Measurements from ENCODE around the gene C7.
"Not testable (repeated sequence)": the region's sequence is repeated elsewhere in the genome, so short reads cannot be mapped to it uniquely, and the experiment has no call there.

Gene C7
- total RNA-seq, result 0 to 0.07 reads per million in 2 donors

DNA sequence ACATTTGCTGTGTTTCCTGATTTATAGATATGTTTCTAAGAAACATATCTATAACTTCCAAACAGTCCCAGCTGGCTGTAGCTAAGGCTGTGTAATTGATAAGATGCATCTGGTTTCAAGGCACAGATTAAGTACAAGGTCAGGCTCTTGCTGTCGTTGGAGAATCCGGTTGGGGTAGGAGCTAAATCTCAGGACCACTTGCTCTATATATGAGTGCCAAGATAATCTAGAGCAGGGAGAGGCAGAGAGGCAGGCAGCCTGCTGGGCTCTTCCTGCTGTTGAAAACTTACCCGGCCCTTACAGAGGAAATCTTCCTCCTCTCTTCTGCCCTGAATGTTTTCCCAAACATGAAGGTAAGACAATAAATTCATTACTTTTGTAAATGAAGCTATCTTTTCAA is at the start of gene C7:
C7 (plus strand) TSS at position 234 of the 400 bp plus-strand sequence; CDS start at position 348, 114 bp downstream.
- no peak for DNase-seq

DNA sequence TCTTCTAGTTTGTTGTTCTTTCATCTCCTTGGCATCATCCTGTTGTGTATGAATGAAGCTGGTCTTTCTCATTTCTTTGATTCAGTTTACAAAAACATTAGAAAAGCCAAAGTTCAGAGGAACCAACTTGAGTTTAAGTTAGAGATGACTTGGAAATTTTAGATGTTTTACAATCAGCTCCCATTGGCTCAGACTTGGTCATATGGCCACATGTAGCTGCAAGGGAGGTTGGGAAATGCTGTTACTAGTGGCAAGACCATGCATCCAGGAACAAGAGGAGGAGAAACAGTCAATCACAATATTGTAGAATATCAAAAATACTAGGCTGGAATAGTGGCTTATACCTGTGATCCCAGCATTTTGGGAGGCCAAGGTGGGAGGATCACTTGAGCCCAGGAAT is 48.6 kb upstream of the C7 start:
- no peak for DNase-seq

DNA sequence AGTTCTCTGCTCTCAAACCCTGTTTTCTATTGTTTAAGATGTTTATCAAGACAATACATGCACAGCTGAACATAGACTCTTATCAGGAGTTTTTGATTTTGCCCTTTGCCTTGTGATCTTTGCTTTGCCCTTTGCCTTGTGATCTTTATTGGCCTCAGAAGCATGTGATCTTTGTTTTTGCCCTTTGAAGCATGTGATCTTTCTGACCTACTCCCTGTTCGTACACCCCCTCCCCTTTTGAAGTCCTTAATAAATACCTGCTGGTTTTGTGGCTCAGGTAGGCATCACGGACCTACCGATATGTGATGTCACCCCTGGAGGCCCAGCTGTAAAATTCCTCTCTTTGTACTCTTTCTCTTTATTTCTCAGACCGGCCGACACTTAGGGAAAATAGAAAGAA is 44.3 kb upstream of the C7 start:
- not testable (repeated sequence) for DNase-seq

- no peak for DNase-seq
Measured at GRCh38 chr5:40866844-40867243, 42.5 kb upstream of the C7 start.

DNA sequence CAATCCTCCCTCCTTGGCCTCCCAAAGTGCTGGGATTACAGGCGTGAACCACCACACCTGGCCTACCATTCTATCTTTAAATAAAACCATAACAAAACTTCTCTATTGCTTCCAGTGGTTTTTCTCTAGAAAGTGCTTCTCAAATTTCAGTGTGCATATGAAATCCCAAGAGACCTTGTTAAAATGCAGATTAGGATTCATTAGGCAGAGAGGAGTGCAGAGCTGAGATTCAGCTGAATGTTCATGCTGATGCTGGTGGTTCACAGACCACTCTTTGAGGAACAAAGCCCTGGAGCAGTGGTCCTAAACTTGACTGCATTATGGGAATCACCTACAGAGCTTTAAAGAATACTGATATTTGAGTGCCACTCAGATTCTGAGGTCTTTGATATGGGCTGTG is 39.9 kb upstream of the C7 start:
- DNase-seq, result no peak

GRCh38 chr5:40871177-40871576 is 38.1 kb upstream of the C7 start:
- DNase-seq, result no peak

DNA sequence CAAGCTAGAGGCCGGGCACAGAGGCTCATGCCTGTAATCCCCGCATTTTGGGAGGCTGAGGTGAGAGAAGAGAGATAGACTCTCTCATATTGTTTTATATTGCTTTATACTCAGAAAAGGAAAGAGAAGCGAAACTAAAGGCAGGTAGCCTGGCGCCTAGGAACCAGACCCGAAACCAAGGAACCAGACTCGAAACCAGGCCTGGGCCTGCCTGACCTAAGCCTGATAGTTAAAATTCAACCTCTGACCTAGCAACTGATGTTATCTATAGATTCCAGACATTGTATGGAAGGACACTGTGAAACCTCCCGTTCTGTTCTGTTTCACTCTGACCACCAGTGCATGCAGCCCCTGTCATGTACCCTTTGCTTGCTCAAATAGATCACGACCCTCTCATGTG is 37.0 kb upstream of the C7 start:
- not testable (repeated sequence) for DNase-seq

DNA sequence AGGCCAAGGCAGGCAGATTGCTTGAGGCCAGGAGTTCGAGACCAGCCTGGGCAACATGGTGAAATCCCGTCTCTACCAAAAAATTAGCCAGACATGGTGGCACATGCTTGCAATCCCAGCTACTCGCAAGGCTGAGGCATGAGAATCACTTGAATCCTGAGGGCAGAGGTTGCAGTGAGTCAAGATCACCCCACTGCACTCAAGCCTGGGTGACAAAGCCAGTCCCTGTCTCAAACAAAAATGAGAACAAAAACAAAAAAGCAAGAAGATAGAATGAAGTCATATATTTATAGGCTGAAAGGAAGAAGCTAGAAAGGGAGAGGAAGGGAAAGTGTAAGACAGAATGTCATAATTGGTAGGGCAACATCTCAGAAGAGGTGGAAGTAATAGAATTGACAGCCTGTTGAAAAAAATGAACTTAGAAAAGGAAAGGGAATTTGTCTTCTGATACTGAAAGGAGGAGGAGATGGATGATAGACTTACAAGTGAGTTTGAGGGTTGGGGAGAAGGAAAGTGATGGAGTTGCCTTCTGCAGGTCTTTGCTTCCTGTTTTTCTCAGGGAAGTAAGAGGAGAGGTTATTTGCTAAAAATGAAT is 35.9 kb upstream of the C7 start:
- no peak for DNase-seq

- DNase-seq, result no peak
Measured at GRCh38 chr5:40875958-40876357, 33.3 kb upstream of the C7 start.

DNA sequence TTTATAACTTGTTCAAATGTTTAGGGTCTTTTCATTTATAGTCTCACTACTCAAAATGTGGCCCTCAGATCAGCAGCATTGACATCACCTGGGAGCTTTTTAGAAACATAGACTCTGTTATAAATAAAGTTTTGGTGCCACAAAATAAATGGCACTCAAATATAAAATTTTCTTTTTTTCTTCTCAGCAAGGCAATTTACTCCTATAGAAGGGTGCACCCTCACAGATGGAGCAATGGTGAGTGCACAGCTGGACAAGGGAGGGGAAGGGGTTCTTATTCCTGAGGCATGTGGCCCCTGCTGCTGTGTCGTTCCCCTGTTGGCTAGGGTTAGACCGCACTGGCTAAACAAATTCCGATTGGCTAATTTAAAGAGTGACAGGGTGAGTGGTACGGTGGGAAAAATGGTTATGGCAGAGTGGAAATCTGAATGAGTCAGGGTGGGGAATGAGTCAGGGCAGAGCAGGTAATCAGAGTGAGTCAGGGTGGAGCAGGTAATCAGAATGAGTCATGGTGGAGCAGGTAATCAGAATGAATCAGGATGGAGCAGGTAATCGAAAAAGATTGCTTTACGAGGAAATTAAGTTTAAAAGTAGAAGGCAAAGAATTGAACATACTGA is 31.8 kb upstream of the C7 start:
- DNase-seq, result no peak

- no peak for DNase-seq
Measured at GRCh38 chr5:40879163-40879942, 29.9 kb upstream of the C7 start.

GRCh38 chr5:40882291-40882690 is 27.0 kb upstream of the C7 start:
- DNase-seq, result no peak

- DNase-seq, result not testable (repeated sequence)
Measured at GRCh38 chr5:40883051-40883450, 26.2 kb upstream of the C7 start.

DNA sequence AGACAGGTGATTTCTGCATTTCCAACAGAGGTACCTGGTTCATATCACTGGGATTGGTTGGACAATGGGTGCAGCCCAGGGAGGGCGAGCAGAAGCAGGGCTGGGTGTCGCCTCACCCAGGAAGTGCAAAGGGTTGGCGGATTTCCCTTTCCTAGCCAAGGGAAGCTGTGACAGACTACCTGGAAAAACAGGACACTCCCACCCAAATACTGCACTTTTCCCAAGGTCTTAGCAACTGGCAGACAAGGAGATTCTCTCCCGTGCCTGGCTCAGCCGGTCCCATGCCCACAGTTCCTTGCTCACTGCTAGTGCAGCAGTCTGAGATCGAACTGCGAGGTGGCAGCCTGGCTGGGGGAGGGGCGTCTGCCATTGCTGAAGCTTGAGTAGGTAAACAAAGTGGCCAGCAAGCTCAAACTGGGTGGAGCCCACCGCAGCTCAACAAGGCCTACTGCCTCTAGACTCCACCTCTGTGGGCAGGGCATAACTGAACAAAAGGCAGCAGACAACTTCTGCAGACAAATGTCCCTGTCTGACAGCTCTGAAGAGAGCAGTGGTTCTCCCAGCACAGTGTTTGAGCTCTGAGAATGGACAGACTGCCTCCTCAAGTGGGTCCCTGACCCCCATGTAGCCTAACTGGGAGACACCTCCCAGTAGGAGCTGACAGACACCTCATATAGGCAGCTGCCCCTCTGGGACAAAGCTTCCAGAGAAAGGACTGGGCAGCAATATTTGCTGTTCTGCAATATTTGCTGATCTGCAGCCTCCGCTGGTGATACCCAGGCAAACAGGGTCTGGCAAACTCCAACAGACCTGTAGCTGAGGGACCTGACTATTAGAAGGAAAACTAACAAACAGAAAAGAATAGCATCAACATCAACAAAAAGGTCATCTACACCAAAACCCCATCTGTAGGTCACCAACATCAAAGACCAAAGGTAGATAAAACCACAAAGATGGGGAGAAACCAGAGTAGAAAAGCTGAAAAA is 13.6 kb upstream of the C7 start:
- DNase-seq, result not testable (repeated sequence)

DNA sequence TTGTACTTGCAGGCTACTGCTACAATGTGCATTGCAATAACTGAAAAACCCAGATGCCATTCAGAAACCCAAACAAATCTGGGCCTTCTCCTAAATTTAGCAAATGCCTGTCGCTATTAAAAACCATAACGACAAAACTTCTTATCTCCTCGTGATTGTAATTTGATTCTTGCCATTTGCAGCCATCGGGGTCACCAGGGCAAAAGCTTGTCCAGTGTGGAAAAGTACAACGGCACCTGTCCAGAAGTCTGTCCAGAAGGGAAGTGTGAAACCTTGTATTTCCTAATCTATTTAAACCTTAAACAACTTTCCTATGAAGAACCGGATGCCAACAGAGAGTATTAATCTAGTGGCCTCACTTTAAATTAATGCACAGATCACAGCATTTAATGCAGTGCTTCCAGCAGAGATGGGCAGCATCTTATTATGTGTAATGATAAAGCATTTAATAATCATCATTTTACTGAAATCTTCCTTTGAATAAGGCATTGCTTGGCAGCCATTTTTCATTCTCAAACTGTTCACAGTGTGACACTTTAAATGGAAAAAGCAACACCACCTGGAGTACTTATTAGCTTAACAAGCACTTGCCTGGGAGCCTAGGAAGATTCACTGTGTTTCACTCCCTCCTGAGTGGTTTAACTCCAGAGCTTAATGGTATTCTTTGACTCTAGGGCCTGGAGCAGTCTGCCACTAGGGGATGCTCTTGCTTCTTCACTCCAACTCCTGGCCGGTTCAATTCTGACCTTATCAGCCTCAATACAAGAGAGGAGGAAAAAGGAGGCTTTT is 4.9 kb upstream of the C7 start:
- no peak for DNase-seq

DNA sequence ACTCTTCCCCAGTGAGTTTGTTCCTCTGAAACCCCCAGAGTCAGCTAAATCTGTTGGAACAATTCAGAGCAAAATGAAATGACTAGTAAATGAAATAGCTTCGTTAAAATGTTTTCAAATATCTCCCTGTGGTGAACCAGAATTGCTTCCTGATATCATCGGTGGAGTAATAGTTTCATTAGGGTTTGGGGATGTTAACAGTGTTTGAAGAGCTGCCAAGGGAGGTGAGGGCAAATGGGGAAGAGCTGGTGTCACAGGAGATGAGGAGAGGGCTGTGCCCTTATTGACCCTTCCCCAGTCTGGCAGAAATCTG is 4.3 kb upstream of the C7 start:
- DNase-seq, result no peak

GRCh38 chr5:40906351-40906751 is 2.9 kb upstream of the C7 start:
- no peak for DNase-seq

- no peak for DNase-seq
Measured at GRCh38 chr5:40909723-40910122, 426 bp downstream of the C7 start.

- DNase-seq, result no peak
Measured at GRCh38 chr5:40911266-40911665, 2.0 kb downstream of the C7 start.

DNA sequence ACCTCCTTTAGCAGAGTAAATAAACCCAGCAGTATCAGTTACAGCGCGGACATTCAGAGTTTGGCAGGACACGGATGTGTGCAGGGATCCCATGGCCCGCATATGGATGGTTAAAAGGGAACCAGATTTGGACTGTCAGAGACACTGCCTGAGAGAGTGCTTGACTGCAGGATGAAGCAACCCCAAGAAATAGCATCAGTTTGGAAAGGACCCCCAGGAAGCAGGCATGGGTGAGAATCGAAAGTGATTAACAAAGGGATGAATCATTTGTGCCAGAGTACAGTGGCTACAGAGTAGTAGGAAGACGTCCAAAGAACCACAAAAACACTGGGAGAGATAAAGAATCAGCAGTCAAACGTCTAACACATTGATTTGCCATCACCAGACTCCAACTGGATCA is 5.5 kb downstream of the C7 start:
- no peak for DNase-seq

GRCh38 chr5:40915341-40915926 is 6.1 kb downstream of the C7 start:
- DNase-seq, result no peak

GRCh38 chr5:40916226-40916625 is 6.9 kb downstream of the C7 start:
- no peak for DNase-seq
